ENCODE results near the gene PHLDB3.

The PHLDB3 gene

GRCh38 chr19:43468354-43469159 is 36.0 kb downstream of the PHLDB3 start:
- DNase-seq (ENCODE audit: low spot score) = no peak

GRCh38 chr19:43467730-43468129 is 36.8 kb downstream of the PHLDB3 start:
- DNase-seq (ENCODE audit: low spot score) = no peak

- no peak for DNase-seq (ENCODE audit: low spot score)
Measured at GRCh38 chr19:43467276-43467675, 37.3 kb downstream of the PHLDB3 start.

GRCh38 chr19:43466793-43467192 is 37.8 kb downstream of the PHLDB3 start:
- no peak for DNase-seq (ENCODE audit: low spot score)

- DNase-seq (ENCODE audit: low spot score) = no peak
Measured at GRCh38 chr19:43465468-43466120, 39.0 kb downstream of the PHLDB3 start, which contains the start of gene LYPD3. LYPD3 (minus strand) TSS chr19:43465608; CDS start chr19:43465571, 37 bp downstream.

GRCh38 chr19:43464134-43464775 is 40.3 kb downstream of the PHLDB3 start:
- DNase-seq (ENCODE audit: low spot score) = peak; percentile 66

- peak; percentile 93 for DNase-seq (ENCODE audit: low spot score)
Measured at GRCh38 chr19:43463381-43464133, 41.0 kb downstream of the PHLDB3 start.

GRCh38 chr19:43462785-43463380 is 41.7 kb downstream of the PHLDB3 start:
- no peak for DNase-seq (ENCODE audit: low spot score)

GRCh38 chr19:43462383-43462782 is 42.2 kb downstream of the PHLDB3 start:
- no peak for DNase-seq (ENCODE audit: low spot score)

- DNase-seq (ENCODE audit: low spot score) = no peak
Measured at GRCh38 chr19:43461303-43461702, 43.2 kb downstream of the PHLDB3 start.

- no peak for DNase-seq (ENCODE audit: low spot score)
Measured at GRCh38 chr19:43460362-43461016, 44.1 kb downstream of the PHLDB3 start.

GRCh38 chr19:43457809-43458208 is 46.7 kb downstream of the PHLDB3 start:
- no peak for DNase-seq (ENCODE audit: low spot score)

GRCh38 chr19:43455321-43456113 is 49.0 kb downstream of the PHLDB3 start:
- DNase-seq (ENCODE audit: low spot score) = no peak

- no peak for DNase-seq (ENCODE audit: low spot score)
Measured at GRCh38 chr19:43454031-43454430, 50.5 kb downstream of the PHLDB3 start.

- no peak for DNase-seq (ENCODE audit: low spot score)
Measured at GRCh38 chr19:43452582-43452981, 52.0 kb downstream of the PHLDB3 start.

GRCh38 chr19:43450545-43450997 is 54.0 kb downstream of the PHLDB3 start:
- no peak for DNase-seq (ENCODE audit: low spot score)

GRCh38 chr19:43447655-43448054 is 56.9 kb downstream of the PHLDB3 start:
- no peak for DNase-seq (ENCODE audit: low spot score)

GRCh38 chr19:43446746-43447489 is 57.6 kb downstream of the PHLDB3 start:
- DNase-seq (ENCODE audit: low spot score) = peak; percentile 82

GRCh38 chr19:43445426-43445825 is 59.1 kb downstream of the PHLDB3 start:
- no peak for DNase-seq (ENCODE audit: low spot score)

Data from hematopoietic multipotent progenitor cell treated with erythropoietin and hydrocortisone succinate and interleukin-3 and kit ligand, for 17 days (in vitro differentiated cells).